CD4-positive, alpha-beta T cell treated with Interleukin-12 subunit alpha and Interleukin-12 subunit beta, for 1 hour (primary cell): ENCODE measurements around the gene TUFT1.

ENCODE experiments used
- DNase-seq: peaks from one replicate; pipeline ENCODE4 v3.0.0-alpha.2; 2020

The TUFT1 gene

GRCh38 chr1:151540021-151540981 lies at the start of gene TUFT1:
Gene TUFT1, plus strand, starts transcription at chr1:151540309. Its CDS starts 58 bp downstream, at chr1:151540367.
- peak; percentile 95 for DNase-seq

- DNase-seq, result no peak
These were observed 48.5 kb upstream of the TUFT1 start for GRCh38 chr1:151491641-151492040.

GRCh38 chr1:151492120-151492519 lies 48.0 kb upstream of the TUFT1 start:
- no peak for DNase-seq

GRCh38 chr1:151493042-151493441 lies 47.1 kb upstream of the TUFT1 start:
- DNase-seq, result no peak

GRCh38 chr1:151494741-151495281 lies 45.3 kb upstream of the TUFT1 start:
- no peak for DNase-seq

GRCh38 chr1:151495316-151495715 lies 44.8 kb upstream of the TUFT1 start:
- DNase-seq, result no peak

GRCh38 chr1:151499365-151499764 lies 40.7 kb upstream of the TUFT1 start:
- no peak for DNase-seq

GRCh38 chr1:151499930-151500329 lies 40.2 kb upstream of the TUFT1 start:
- no peak for DNase-seq

- DNase-seq, result no peak
These were observed 38.6 kb upstream of the TUFT1 start for GRCh38 chr1:151501474-151501873.

- DNase-seq, result no peak
These were observed 37.9 kb upstream of the TUFT1 start for GRCh38 chr1:151502035-151502700.

GRCh38 chr1:151502859-151503780 lies 37.0 kb upstream of the TUFT1 start:
- no peak for DNase-seq

GRCh38 chr1:151504252-151504651 lies 35.9 kb upstream of the TUFT1 start:
- no peak for DNase-seq

GRCh38 chr1:151504759-151505158 lies 35.4 kb upstream of the TUFT1 start:
- DNase-seq, result no peak

GRCh38 chr1:151508833-151509232 lies 31.3 kb upstream of the TUFT1 start:
- no peak for DNase-seq

- no peak for DNase-seq
These were observed 30.6 kb upstream of the TUFT1 start for GRCh38 chr1:151509350-151510019.

- no peak for DNase-seq
These were observed 30.1 kb upstream of the TUFT1 start for GRCh38 chr1:151510020-151510405.

GRCh38 chr1:151510614-151510956 lies 29.5 kb upstream of the TUFT1 start:
- DNase-seq, result no peak

GRCh38 chr1:151510957-151511635 lies 29.0 kb upstream of the TUFT1 start, which contains the start of gene CGN:
Gene CGN, plus strand, starts transcription at chr1:151511387. Its CDS starts 7,133 bp downstream, at chr1:151518520.
- peak; percentile 93 for DNase-seq

GRCh38 chr1:151511636-151512215 lies 28.4 kb upstream of the TUFT1 start:
- peak; percentile 20 for DNase-seq

- no peak for DNase-seq
These were observed 27.8 kb upstream of the TUFT1 start for GRCh38 chr1:151512326-151512725.
